Measurements from ENCODE around the gene KISS1. TPM values are rescaled to one million over a fixed set of nuclear protein-coding genes. Genes with fewer than 3 reads are reported as not detected.

The KISS1 gene
- total and polyA plus RNA-seq, 2 donors (not counting 1 experiment from before 2014, with no cell fraction given), result 0.17 to 0.52 TPM

DNA sequence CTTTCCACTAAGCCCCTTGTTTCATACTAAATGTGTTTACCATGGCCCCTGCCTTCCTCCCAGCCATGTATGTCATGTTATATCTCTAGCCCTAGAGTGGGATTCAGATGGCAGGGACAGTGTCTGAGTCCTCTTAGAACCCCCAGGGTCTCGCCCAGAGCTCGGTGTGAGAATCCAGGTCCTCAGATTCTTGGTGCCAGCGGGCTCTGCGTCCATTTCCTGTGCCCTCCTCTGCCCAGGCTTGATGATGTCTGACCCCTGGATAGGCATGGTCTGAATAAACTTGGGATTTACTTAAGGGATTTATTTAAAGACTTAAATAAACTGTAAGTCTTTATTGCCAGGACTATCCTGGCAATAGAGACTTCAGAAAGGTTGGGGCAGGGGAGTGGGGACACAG, 6.2 kb upstream of the KISS1 start:
- TF ChIP-seq, protein P1, sequence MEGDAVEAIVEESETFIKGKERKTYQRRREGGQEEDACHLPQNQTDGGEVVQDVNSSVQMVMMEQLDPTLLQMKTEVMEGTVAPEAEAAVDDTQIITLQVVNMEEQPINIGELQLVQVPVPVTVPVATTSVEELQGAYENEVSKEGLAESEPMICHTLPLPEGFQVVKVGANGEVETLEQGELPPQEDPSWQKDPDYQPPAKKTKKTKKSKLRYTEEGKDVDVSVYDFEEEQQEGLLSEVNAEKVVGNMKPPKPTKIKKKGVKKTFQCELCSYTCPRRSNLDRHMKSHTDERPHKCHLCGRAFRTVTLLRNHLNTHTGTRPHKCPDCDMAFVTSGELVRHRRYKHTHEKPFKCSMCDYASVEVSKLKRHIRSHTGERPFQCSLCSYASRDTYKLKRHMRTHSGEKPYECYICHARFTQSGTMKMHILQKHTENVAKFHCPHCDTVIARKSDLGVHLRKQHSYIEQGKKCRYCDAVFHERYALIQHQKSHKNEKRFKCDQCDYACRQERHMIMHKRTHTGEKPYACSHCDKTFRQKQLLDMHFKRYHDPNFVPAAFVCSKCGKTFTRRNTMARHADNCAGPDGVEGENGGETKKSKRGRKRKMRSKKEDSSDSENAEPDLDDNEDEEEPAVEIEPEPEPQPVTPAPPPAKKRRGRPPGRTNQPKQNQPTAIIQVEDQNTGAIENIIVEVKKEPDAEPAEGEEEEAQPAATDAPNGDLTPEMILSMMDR (conservative IDR thresholded peaks at IDR 0.05 in 1 of 2, IDR thresholded peaks at IDR 0.05 in 1 of 2; ENCODE audit: low read depth in 1 of 2, low read length in 2 of 2), result no peak
- TF ChIP-seq EZH2 (IDR thresholded peaks at IDR 0.05; ENCODE audit: low read length, missing control alignments), result no peak
- Histone ChIP-seq H2AFZ (ENCODE audit: low read length) (no peak overlapping the region), H3K27ac (ENCODE audit: insufficient read depth, low read length) (no peak overlapping the region), H3K9me3 (ENCODE audit: control insufficient read depth, insufficient read depth, low read depth, low read length) (no peaks in the 10 kb centered on the region), H3K36me3 (ENCODE audit: control insufficient read depth, insufficient read depth, low read length) (no peaks in the 10 kb centered on the region), H3K4me1 (ENCODE audit: control insufficient read depth, extremely low read depth, insufficient read depth, low read length) (peaks cover 3% of the 10 kb centered on the region), H3K4me2 (ENCODE audit: extremely low read depth, insufficient read depth, low read length) (no peak overlapping the region), H4K20me1 (ENCODE audit: control insufficient read depth, extremely low read depth, insufficient read depth, low read length) (no peaks in the 10 kb centered on the region), H3K27me3 (ENCODE audit: control insufficient read depth, insufficient read depth, low read length) (peaks cover 10% of the 10 kb centered on the region), H3K4me3 (replicated peaks in 1 of 4; ENCODE audit: control extremely low read depth in 1 of 4, insufficient read depth in 1 of 4, low read depth in 3 of 4, low read length in 4 of 4) (no peak overlapping the region), H3K79me2 (ENCODE audit: control insufficient read depth, insufficient read depth, low read length) (no peaks in the 10 kb centered on the region), H3K9ac (ENCODE audit: insufficient read depth, low read length) (no peak overlapping the region)
- DNase-seq (ENCODE audit: low read depth in 2 of 2), result no peak

DNA sequence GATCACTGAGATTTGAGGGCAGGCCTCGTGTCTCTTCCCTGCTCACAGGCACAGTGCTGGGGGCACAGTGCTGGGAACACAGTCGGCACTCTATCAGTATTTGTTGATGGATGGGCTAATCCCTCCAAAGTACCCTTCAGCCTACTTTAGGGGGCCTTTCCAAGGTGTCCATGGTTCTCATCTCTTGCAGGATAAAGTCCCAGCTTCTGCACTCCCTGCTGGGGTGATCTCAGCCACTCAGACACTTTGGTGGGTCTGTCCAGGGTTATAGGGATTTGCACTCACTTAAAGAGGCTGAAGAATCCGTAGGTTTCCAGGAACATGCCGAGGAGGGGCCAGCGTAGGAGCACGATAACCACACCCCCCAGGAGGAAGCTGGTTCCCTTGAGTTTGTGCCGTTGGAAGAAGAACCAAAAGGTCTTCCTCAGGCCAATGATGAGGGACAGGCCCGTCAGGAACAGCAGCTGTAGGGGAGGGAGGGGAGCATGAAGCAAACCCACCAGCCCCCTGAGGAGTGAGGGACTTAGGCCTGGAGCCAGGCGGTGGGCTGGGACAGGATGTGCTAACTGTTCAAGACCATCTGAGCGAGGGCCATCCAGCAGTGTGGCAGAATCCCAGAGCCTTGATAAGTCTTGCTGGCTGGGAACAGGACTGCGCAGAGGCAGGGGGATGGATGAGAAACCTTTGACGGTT, 5.2 kb upstream of the KISS1 start:
- Histone ChIP-seq H3K9ac (ENCODE audit: insufficient read depth, low read length) (no peak overlapping the region), H3K4me3 (replicated peaks in 1 of 4; ENCODE audit: control extremely low read depth in 1 of 4, insufficient read depth in 1 of 4, low read depth in 3 of 4, low read length in 4 of 4) (no peak overlapping the region), H3K79me2 (ENCODE audit: control insufficient read depth, insufficient read depth, low read length) (no peaks in the 10 kb centered on the region), H3K4me2 (ENCODE audit: extremely low read depth, insufficient read depth, low read length) (no peak overlapping the region), H2AFZ (ENCODE audit: low read length) (no peak overlapping the region), H3K9me3 (ENCODE audit: control insufficient read depth, insufficient read depth, low read depth, low read length) (no peaks in the 10 kb centered on the region), H3K4me1 (ENCODE audit: control insufficient read depth, extremely low read depth, insufficient read depth, low read length) (peaks cover 3% of the 10 kb centered on the region), H4K20me1 (ENCODE audit: control insufficient read depth, extremely low read depth, insufficient read depth, low read length) (no peaks in the 10 kb centered on the region), H3K36me3 (ENCODE audit: control insufficient read depth, insufficient read depth, low read length) (no peaks in the 10 kb centered on the region), H3K27me3 (ENCODE audit: control insufficient read depth, insufficient read depth, low read length) (peaks cover 5% of the 10 kb centered on the region), H3K27ac (ENCODE audit: insufficient read depth, low read length) (no peak overlapping the region)
- DNase-seq (ENCODE audit: low read depth in 2 of 2), result no peak
- TF ChIP-seq, protein P1 (conservative IDR thresholded peaks at IDR 0.05 in 1 of 2, IDR thresholded peaks at IDR 0.05 in 1 of 2; ENCODE audit: low read depth in 1 of 2, low read length in 2 of 2), result no peak
- TF ChIP-seq EZH2 (IDR thresholded peaks at IDR 0.05; ENCODE audit: low read length, missing control alignments), result no peak

DNA sequence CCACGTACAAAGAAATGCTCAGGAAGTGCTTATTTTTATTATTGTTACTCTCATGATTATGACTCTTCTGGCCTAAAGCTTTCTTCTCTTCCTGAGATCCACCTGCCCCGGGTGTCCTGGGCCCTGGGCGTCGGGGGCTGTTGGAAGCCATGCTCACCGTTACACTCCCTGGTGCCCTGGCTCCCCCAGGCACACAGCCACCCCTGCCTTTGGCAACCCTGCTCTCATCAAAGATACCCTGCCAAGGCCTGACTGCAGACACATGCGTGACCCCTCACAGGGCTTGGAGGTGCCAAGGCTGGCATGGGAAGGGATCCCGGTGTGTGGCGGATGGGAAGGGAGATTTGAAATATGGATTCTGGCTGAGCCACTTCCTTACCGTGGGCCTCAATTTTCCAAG, 3.3 kb upstream of the KISS1 start:
- Histone ChIP-seq H3K79me2 (ENCODE audit: control insufficient read depth, insufficient read depth, low read length) (no peaks in the 10 kb centered on the region), H2AFZ (ENCODE audit: low read length) (no peak overlapping the region), H3K4me3 (replicated peaks in 1 of 4; ENCODE audit: control extremely low read depth in 1 of 4, insufficient read depth in 1 of 4, low read depth in 3 of 4, low read length in 4 of 4) (no peak overlapping the region), H3K4me1 (ENCODE audit: control insufficient read depth, extremely low read depth, insufficient read depth, low read length) (peaks cover 3% of the 10 kb centered on the region), H3K9me3 (ENCODE audit: control insufficient read depth, insufficient read depth, low read depth, low read length) (no peaks in the 10 kb centered on the region), H3K9ac (ENCODE audit: insufficient read depth, low read length) (no peak overlapping the region), H3K36me3 (ENCODE audit: control insufficient read depth, insufficient read depth, low read length) (no peaks in the 10 kb centered on the region), H3K4me2 (ENCODE audit: extremely low read depth, insufficient read depth, low read length) (no peak overlapping the region), H4K20me1 (ENCODE audit: control insufficient read depth, extremely low read depth, insufficient read depth, low read length) (no peaks in the 10 kb centered on the region), H3K27ac (ENCODE audit: insufficient read depth, low read length) (no peak overlapping the region), H3K27me3 (ENCODE audit: control insufficient read depth, insufficient read depth, low read length) (peaks cover 4% of the 10 kb centered on the region)
- no peak for TF ChIP-seq EZH2 (IDR thresholded peaks at IDR 0.05; ENCODE audit: low read length, missing control alignments)
- TF ChIP-seq, protein P1 (conservative IDR thresholded peaks at IDR 0.05 in 1 of 2, IDR thresholded peaks at IDR 0.05 in 1 of 2; ENCODE audit: low read depth in 1 of 2, low read length in 2 of 2), result no peak
- DNase-seq (ENCODE audit: low read depth in 2 of 2), result no peak
